ENCODE results near the gene TRPT1.

Gene TRPT1

DNA sequence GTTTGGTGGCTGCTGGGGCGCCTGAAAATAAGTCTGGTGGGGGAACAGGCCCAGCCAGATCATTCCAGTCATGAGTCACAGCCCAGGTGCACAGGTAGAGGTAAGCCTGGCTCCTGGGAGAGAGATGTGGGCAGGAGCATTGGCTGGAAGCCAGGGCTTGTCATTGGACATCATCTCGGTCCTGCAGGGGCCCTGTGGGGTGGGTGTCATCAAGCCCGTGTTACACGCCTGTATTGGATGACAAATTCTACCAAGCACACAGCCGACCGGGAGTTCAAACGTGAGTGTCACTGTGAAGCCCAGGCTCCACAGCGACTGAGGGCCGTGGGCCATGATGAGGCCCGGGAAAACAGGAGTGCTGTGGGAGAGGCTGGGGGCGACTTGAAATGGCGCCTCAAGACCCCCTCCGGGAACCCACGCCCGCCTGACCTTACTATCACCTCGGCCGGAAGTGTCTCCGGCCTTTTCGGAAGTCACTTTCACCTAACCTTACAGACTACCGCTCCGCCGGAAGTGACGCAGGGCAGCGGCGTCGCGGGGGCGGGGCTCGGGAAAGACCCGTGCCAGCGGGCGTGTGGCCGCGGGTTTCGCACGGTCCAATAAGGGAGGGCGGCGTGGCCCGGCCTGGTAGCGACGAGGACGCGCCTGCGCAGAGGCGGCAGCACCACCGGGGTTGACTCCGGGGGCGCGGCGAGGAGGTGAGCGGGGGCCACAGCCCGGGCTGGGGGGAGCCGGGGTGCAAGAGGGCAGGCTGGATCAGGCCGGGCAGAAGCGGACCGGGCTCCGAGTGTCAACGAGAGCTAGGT is 14.7 kb upstream of the TRPT1 start, which contains the start of gene FKBP2:
FKBP2 (plus strand) TSS at position 661 of the 806 bp plus-strand sequence. CDS start 1,293 bp downstream, outside the sequence.
- in situ Hi-C loops (cut with MboI; ENCODE audit: low sequenced_read_pairs, unreplicated experiment) = no loop called here

DNA sequence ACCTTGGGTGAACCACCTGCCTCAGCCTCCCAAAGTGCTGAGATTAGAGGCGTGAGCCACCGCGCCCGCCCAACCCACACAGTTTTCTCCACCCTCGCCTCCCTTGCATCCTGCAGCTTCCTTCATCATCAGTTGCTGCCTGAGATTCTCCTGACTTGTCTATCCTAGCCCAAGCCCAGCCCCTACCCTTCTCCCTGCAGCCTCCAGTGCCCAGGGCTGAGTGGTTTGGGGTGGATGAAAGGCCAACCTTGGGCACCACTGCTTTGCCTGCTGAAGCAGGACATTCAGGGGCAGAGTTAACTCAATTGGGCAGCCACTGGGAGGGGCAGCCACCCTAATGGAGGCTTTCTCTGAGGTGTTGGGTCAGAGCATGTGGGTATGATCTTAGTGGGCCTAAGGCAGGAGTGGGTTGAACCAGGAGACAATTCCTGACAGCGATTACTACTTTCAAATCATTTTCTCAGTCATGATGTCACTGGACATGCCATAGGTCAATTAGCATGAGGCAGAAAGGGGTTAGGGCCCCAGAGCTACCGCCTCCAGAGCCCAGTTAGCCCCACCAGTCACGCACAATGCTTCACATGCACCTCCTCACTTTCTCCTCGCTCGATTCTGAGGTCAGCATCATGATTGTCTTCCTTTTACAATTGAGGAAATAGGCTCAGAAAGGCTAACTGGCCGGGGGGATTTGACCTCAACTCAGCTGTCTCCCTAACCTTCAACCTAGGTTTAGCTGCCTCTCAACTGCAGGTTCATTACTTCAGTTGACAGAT is 13.9 kb upstream of the TRPT1 start:
- TF ChIP-seq, protein P1, sequence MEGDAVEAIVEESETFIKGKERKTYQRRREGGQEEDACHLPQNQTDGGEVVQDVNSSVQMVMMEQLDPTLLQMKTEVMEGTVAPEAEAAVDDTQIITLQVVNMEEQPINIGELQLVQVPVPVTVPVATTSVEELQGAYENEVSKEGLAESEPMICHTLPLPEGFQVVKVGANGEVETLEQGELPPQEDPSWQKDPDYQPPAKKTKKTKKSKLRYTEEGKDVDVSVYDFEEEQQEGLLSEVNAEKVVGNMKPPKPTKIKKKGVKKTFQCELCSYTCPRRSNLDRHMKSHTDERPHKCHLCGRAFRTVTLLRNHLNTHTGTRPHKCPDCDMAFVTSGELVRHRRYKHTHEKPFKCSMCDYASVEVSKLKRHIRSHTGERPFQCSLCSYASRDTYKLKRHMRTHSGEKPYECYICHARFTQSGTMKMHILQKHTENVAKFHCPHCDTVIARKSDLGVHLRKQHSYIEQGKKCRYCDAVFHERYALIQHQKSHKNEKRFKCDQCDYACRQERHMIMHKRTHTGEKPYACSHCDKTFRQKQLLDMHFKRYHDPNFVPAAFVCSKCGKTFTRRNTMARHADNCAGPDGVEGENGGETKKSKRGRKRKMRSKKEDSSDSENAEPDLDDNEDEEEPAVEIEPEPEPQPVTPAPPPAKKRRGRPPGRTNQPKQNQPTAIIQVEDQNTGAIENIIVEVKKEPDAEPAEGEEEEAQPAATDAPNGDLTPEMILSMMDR (IDR thresholded peaks at IDR 0.05; ENCODE audit: borderline replicate concordance, control extremely low read depth, extremely low read depth, insufficient read depth, missing control alignments) = no peak
- in situ Hi-C loops (cut with MboI; ENCODE audit: low sequenced_read_pairs, unreplicated experiment) = no loop called here
- peak; percentile 75 for DNase-seq (ENCODE audit: low spot score)

More for the DNA sequence above, 14.7 kb upstream of the TRPT1 start, which contains the start of gene FKBP2:
- peak; percentile 94 for DNase-seq (ENCODE audit: low spot score)
- TF ChIP-seq, protein P1 (IDR thresholded peaks at IDR 0.05; ENCODE audit: borderline replicate concordance, control extremely low read depth, extremely low read depth, insufficient read depth, missing control alignments) = no peak

DNA sequence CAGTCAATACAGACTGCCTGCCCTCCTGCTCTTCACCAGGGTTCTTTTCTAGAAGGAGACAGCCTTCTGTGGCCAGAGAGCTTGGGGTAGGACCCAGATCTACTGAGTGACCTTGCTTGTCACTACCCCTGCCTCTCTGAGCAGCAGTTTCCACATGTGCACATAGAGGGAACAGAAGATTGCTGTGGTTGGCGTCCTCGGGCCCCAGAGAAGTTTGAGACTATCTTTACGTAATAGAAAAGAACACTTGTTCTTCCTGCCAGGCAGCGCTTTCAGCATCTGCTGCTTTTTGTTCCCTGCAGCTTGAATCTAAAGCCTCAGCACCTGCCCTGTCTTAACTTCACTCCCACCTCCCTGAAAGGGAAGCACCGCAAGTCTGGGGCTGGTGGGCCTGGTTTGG is 13.0 kb upstream of the TRPT1 start:
- TF ChIP-seq, protein P1 (IDR thresholded peaks at IDR 0.05; ENCODE audit: borderline replicate concordance, control extremely low read depth, extremely low read depth, insufficient read depth, missing control alignments) = no peak
- in situ Hi-C loops (cut with MboI; ENCODE audit: low sequenced_read_pairs, unreplicated experiment) = no loop called here
- no peak for DNase-seq (ENCODE audit: low spot score)

DNA sequence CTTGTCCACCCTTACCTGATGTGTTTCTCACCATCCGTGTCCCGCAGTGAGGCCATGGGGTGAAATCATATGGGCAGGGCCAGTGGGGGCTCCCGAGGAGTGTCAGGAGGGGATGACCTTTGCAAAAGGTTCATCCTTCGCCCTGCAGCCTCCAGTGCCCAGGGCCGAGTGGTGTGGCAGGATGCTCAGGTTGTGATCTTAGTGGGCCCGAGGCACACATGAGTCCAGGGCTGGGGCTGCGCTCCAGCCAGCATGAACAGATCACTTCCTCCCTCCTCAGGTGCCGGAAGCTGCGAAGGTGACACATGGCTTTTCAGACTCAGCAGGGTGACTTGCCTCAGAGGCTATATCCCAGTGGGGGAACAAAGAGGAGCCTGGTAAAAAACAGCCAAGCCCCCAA is 12.1 kb upstream of the TRPT1 start:
- in situ Hi-C loops (cut with MboI; ENCODE audit: low sequenced_read_pairs, unreplicated experiment) = no loop called here
- DNase-seq (ENCODE audit: low spot score) = no peak
- TF ChIP-seq, protein P1 (IDR thresholded peaks at IDR 0.05; ENCODE audit: borderline replicate concordance, control extremely low read depth, extremely low read depth, insufficient read depth, missing control alignments) = no peak

DNA sequence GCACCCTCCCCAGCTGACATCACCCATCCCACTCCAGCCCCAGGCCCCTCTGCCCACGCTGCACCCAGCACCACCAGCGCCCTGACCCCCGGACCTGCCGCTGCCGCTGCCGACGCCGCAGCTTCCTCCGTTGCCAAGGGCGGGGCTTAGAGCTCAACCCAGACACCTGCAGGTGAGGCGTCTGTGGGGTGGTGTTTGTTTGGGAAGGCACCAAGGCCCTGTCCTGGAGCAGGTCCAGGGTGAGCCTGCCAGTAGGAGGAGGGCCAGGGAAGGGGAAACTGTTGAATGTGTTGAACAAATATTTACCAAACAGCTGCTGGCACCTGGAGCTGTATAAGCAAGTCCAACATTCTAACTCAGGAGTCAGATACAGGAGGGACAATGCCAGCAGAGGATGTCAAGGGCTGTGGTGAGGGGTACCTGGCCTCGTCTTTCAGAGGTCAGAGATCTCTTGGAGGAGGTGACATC is 11.5 kb upstream of the TRPT1 start:
- DNase-seq (ENCODE audit: low spot score) = no peak
- in situ Hi-C loops (cut with MboI; ENCODE audit: low sequenced_read_pairs, unreplicated experiment) = no loop called here
- TF ChIP-seq, protein P1 (IDR thresholded peaks at IDR 0.05; ENCODE audit: borderline replicate concordance, control extremely low read depth, extremely low read depth, insufficient read depth, missing control alignments) = no peak

DNA sequence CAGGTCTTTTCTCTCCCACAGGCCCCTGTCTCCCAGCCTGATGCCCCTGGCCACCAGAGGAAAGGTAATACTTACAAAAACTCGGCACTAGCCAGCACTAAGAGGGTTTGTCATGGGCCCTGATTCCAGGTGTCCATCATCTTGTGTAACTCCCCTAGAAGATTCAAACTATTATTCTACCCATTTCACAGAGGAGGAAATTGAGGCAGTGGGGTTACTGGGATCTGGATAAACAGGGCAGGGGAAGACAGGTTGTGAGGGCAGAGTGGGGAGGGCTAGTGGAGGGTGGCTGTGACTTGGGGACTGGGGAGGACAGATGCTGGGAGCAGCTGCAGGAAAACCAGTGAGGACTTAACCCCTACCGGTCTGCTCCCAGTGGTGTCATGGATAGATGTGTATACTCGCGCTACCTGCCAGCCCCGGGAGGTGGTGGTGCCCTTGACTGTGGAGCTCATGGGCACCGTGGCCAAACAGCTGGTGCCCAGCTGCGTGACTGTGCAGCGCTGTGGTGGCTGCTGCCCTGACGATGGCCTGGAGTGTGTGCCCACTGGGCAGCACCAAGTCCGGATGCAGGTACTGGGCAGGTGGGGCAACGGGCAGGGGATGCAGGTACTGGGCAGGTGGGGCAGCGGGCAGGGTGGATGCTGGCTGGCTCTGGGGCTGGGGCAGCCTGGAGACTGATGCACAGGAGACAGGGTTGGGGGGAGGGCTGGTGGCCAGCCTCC is 9.6 kb upstream of the TRPT1 start:
- no peak for DNase-seq (ENCODE audit: low spot score)
- in situ Hi-C loops (cut with MboI; ENCODE audit: low sequenced_read_pairs, unreplicated experiment) = no loop called here
- TF ChIP-seq, protein P1 (IDR thresholded peaks at IDR 0.05; ENCODE audit: borderline replicate concordance, control extremely low read depth, extremely low read depth, insufficient read depth, missing control alignments) = no peak
